Cardiac muscle cell (in vitro differentiated cells and primary cell): ENCODE data around the gene TBC1D9. TPM values are rescaled to one million over a fixed set of nuclear protein-coding genes. Genes with fewer than 3 reads are reported as not detected.

Experiments used
- DNase-seq, 2 donors: peaks; one replicate each; pipeline versions ENCODE4 v3.0.0 to v3.0.0-alpha.2; 2010 to 2017; ENCODE audit warnings: low read depth in 1 of 2, low spot score in 1 of 2
- H3K27ac ChIP-seq: fragments of 200-600 bp; sonication (generic); 2 replicates; pipeline ENCODE4 v1.5.1; 2016
- H3K27me3 ChIP-seq: fragments of 200-600 bp; sonication (generic); 2 replicates; pipeline ENCODE4 v1.6.0; 2016; ENCODE audit warnings: control low read depth
- H3K36me3 ChIP-seq: fragments of 200-600 bp; sonication (generic); 2 replicates; pipeline ENCODE4 v1.5.1; 2016; ENCODE audit warnings: control low read depth
- H3K4me1 ChIP-seq: fragments of 200-600 bp; sonication (generic); 2 replicates; pipeline ENCODE4 v1.8.1; 2017; ENCODE audit warnings: low read depth, mild to moderate bottlenecking, mixed run types
- H3K4me3 ChIP-seq: fragments of 200-600 bp; sonication (generic); 2 replicates; pipeline ENCODE4 v1.5.1; 2016; ENCODE audit warnings: mild to moderate bottlenecking
- H3K9me3 ChIP-seq: fragments of 200-600 bp; sonication (generic); 2 replicates; pipeline ENCODE4 v1.5.1; 2017; ENCODE audit warnings: low read depth, mild to moderate bottlenecking, control low read depth
- CTCF ChIP-seq: IDR thresholded peaks from 2 replicates; pipeline ENCODE4 v1.5.1; 2012; ENCODE audit warnings: low read depth, mild to moderate bottlenecking, low read length
- polyA plus RNA-seq: library from polyadenylated mRNA; unstranded; fragments of >200 nt; fragmentation: Nextera tagmentation; extraction: Ambion mirVana; gene quantifications from 2 replicates; pipeline ENCODE4 v1.2.1, GENCODE V29; 2016
- total RNA-seq: library from RNA; depleted of rRNA; stranded (reverse); fragments of >200 nt; gene quantifications from 2 replicates; pipeline ENCODE4 v1.2.3, GENCODE V29; 2016

The TBC1D9 gene
- total and polyA plus RNA-seq, 2 experiments from 2014 or later, result 3.4 to 5.2 TPM

GRCh38 chr4:140645614-140646412, 110.4 kb downstream of the TBC1D9 start:
- Histone ChIP-seq H3K27ac (no peak overlapping the region), H3K4me1 (peaks cover 19% of the 10 kb centered on the region), H3K36me3 (no peaks in the 10 kb centered on the region), H3K27me3 (no peaks in the 10 kb centered on the region), H3K4me3 (no peak overlapping the region), H3K9me3 (no peaks in the 10 kb centered on the region)
- TF ChIP-seq CTCF, result no peak
- DNase-seq, result peak in 1 of 2 donors; percentile 13

DNA sequence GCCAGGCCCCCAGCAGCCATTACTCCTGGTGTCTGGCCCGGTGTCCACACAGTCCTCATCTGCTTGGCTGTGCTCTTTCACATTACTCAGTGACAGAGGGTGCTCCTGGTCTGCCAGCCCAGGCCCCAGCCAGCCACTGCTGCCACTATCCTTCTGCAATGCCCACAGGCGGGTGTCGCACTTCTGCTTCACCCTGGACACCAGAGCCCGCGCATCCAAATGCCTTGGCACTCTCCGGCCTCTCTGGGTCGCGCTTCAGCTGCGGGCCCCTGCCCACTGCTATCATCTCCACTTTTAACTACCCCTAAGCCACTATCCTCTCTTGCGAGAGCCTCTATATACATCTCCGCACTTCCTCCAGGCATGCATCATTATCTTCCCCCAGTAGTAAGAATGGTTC, 111.0 kb downstream of the TBC1D9 start:
- Histone ChIP-seq H3K4me1 (peaks cover 19% of the 10 kb centered on the region), H3K27ac (no peak overlapping the region), H3K27me3 (no peaks in the 10 kb centered on the region), H3K9me3 (no peaks in the 10 kb centered on the region), H3K4me3 (no peak overlapping the region), H3K36me3 (no peaks in the 10 kb centered on the region)
- no peak for DNase-seq
- TF ChIP-seq CTCF, result no peak

- Histone ChIP-seq H3K27me3 (no peaks in the 10 kb centered on the region), H3K36me3 (no peaks in the 10 kb centered on the region), H3K27ac (no peak overlapping the region), H3K4me3 (no peak overlapping the region), H3K9me3 (no peaks in the 10 kb centered on the region), H3K4me1 (peaks cover 19% of the 10 kb centered on the region)
- no peak for TF ChIP-seq CTCF
- DNase-seq, result no peak
Measured at GRCh38 chr4:140644470-140645185, 111.6 kb downstream of the TBC1D9 start.

DNA sequence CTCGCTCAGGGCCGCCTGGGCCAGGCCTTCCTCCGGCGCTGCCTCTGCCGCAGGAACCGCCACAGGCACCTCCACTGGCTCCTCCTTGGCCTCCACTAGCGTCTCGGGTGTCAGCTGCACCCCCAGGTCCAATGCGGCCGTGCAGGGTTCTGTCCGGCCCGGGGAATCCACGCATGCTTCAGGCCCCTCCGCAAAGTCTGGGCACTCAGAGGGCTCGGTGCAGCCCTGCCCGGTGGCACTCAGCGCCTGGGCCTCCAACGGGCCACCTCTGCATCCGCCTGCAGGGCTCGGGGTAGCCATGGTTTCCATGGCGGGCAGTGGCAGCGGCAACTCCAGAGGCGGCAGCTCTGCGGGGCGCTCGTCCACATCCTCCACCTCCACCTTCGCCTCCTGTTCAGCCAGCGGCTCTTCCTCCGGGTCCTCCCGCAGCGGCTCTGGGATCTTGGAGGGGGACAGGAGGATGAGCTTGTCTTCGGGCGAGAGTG, 112.6 kb downstream of the TBC1D9 start:
- TF ChIP-seq CTCF, result no peak
- Histone ChIP-seq H3K4me3 (no peak overlapping the region), H3K27ac (no peak overlapping the region), H3K4me1 (peaks cover 11% of the 10 kb centered on the region), H3K9me3 (no peaks in the 10 kb centered on the region), H3K27me3 (no peaks in the 10 kb centered on the region), H3K36me3 (no peaks in the 10 kb centered on the region)
- no peak for DNase-seq

DNA sequence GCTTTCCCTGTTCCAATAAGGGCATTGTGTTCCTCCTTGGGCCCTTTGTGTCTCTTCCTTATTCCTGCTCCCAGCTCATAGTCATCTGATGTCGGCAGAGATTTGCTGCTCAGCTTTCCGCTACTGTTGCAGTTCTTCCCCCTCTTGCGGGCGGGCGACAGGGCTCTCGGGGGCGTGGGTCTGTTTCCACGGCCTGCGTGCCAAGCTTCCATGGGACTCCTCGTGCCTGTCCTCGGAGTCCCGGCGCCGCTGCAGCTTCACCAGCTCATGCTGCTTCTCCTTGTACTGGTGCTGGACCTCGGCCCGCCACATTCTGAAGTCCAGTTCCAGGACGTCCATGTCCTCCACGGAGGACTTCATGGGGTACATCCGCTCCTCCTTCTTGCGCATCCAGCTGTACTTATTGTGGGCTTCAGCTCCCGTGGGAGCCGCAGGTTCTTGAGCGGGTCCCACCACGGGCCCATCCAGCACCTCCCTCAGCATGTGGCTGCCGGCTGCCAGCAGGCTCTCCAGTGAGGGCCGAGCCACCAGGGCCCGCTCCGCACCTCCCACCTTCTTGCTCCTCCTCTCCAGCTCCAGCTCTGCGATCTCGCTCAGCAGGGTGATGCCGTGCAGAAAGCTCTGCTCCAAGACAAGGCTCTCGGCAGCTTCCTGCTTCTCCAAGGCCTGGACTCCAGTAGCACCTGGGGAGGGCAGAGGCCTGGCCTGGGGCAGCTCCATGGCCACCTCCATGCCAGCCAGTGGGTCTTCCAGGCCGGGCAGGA, 113.3 kb downstream of the TBC1D9 start:
- TF ChIP-seq CTCF, result no peak
- no peak for DNase-seq
- no peak overlapping the region for H3K27ac ChIP-seq
- peaks cover 6% of the 10 kb centered on the region for H3K4me1 ChIP-seq
- H3K36me3 ChIP-seq, result no peaks in the 10 kb centered on the region
- no peaks in the 10 kb centered on the region for H3K9me3 ChIP-seq
- H3K27me3 ChIP-seq, result no peaks in the 10 kb centered on the region
- no peak overlapping the region for H3K4me3 ChIP-seq
